GM18861 (cell line): ENCODE measurements around the gene SIT1.

Source experiments
- ATAC-seq: cut with Tn5 transposase; IDR thresholded peaks from one replicate; pipeline ENCODE4 v1.9.1; 2021; ENCODE audit not compliant: unreplicated experiment

SIT1 gene, protein sequence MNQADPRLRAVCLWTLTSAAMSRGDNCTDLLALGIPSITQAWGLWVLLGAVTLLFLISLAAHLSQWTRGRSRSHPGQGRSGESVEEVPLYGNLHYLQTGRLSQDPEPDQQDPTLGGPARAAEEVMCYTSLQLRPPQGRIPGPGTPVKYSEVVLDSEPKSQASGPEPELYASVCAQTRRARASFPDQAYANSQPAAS

DNA sequence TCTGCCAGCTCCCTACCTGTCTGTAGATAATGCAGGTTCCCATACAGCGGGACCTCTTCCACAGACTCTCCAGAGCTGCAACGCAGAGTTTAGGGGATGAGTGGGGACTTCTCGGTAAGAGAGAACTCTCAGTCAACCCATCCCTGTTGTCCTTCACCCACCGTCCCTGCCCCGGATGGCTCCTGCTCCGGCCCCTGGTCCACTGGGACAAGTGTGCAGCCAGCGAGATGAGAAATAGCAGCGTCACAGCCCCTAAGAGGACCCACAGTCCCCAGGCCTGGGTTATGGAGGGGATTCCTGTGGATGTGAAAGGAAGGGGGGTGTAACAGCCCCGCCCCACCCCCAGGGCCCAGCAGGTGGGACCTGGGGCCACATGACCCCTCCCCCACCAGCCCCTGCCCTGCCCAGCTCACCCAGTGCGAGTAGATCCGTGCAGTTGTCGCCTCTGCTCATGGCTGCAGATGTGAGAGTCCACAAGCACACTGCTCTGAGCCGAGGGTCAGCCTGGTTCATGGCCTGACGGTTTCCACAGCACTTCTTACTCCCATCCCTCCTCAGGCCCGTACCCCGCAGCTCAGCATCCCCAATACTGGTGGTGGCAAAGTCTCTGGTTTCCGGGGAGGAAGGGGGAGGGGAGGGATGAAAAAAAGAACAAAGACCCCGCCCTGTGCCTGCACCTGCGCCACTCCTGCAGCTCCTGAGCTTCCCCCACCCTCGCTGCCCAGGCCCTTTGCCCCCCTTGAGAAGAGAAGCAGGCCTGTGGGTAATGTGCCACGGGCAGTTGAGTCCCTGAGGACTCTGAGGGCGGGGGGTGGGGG is at the start of gene SIT1:
Gene SIT1 (minus strand): TSS at position 591 of the 818 bp plus-strand sequence. CDS start 78 bp downstream, at position 513.
- ATAC-seq, result no peak

DNA sequence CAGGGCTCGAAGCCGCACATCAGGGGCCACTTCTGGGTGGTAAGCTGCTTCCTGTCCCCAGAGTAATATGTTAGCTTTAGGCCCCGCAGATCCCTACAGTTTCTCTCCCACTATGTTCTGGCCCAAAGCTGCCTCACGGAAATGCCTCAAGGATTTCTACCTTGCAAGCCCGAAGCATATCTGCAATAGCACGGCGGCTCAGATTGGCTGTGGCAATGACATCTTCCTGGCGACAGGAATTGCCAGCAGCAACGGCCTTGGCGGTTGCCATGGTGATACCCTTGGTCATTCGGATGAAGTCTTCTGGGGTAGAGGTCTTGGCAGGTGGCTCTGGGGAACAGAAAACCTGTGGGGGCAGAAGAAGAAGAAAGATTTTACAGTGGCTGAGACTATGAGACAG is 49.3 kb upstream of the SIT1 start:
- ATAC-seq, result no peak

DNA sequence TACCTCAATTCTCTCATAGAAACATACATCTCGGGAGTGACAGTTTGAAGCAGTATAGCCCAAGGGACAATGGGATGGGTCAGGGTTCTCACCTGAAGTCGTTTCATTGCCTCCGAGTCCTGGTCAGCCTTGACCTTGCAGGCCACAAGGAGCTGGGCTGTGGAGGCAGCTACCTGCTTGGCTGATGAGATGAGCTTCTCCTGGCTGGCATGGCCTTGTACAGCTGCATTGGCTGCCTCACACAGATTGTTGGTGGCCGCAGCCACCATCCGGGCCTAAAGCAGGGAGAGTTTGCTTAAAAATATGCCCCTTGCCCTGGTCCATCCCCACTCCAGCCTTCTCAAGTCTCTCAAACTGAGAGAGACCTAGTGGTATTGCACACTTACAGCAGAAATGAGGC is 47.5 kb upstream of the SIT1 start:
- ATAC-seq, result no peak

DNA sequence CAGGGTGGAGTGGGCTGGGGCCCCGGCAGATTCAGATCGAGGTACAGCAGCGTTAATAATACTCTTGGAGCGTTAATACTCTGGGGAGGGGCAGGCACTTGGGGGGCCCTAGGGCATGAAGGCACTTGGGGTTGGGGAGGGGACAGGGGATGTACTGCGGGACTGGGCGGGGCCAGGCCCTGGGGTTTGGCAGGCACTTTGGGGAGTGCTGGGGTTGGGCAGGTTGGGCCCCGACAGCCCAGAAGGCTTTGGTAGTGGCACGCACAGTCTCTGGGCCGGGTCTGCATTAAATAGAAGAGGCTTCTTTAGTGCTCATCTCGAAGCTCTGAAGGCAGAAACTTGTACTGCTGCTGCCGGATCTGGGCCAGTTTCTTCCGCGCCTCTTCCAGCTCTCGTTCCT is 46.8 kb upstream of the SIT1 start:
- no peak for ATAC-seq

DNA sequence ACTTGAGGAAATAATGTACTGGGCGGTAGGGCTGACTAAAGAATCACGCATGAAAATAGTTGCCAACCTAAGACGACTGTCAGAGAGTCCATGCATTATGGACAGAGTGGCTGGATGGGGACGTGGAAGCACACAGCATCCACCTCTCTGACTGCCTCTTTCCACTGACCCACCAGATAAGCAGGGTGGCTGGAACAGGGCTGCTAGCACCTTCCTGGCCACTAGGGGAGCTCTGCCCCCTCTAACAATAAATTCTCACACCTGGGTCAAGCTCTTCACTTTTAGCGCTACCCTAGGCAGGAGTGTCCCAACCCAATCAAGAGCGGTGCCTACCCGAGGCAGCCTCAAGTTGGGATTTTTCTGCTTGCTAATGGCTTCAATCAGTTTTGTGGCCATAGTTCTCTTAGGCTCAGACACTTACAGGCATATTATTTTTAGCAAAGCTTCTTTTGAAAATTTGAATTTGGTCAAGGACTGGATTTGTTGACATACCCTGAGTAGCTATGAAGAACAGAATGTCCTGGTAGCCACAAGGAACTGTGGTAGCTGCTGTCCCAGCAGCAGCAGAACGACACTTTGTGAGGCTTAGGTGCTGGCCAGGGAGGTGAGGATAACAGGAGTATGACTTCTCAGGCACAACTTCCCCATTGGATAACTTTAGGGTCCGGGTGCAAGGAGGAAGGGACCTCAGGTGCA is 45.9 kb upstream of the SIT1 start:
- ATAC-seq, result peak; percentile 84

DNA sequence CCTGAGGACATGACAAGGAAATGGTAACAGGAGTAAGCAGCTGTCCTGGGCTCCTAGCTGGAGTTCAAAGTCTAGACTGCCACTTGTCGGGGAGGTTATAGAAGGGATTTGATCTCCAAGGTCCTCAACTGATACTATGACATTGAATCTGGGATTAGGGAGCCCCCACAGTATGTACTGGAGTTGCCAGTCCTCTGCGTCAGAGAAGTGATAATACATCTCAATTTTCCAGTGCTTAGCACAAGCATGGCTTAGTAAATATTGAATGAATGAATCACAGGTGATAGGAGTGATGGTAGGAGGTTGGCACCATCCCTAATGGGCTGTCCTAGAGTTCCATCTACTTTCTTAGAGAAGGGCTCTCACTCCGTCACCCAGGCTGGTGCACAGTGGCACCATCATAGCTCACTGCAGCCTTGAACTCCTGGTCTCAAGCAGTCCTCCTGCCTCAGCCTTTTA is 45.2 kb upstream of the SIT1 start:
- no peak for ATAC-seq

DNA sequence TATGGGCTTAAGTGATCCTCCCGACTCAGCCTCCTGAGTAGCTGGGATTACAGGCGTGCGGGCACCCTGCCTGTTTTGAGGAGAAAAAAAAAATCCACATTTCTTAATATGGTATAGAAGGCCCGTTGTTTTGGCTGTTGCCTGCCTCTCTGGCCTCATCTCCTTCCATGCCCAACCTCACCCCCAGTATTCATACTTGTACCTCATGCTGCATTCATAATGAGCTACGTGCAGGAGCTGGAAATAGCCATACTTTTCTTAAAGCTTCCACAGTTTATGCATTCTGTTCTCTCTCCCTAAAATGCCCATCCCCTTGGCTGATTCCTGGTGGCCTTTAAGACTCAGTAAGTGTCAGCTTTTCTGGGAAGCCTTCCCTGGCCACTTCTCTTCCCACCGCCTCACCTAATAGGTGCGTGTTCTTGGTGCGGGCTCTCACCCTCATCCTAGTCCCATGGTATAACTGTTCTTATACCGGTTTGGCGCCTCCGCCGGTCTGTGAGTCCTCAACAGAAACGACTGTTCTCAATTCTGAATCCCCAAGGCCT is 41.1 kb upstream of the SIT1 start:
- ATAC-seq, result no peak

DNA sequence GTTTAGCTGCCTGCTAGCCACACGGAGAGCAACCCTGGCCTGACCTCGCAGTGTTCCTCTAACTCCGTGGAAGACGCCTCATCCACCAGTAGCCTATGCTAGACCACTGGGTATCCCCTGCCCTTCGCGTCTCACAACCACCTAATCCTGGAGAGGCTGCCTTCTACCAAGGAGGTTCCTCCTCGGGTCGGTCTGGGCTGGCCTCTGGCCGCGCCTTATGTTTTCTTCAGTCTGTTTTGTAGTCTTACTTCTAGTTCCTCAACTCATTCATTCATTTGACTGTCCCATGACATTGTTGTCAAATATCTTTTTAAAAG is 40.6 kb upstream of the SIT1 start:
- no peak for ATAC-seq

DNA sequence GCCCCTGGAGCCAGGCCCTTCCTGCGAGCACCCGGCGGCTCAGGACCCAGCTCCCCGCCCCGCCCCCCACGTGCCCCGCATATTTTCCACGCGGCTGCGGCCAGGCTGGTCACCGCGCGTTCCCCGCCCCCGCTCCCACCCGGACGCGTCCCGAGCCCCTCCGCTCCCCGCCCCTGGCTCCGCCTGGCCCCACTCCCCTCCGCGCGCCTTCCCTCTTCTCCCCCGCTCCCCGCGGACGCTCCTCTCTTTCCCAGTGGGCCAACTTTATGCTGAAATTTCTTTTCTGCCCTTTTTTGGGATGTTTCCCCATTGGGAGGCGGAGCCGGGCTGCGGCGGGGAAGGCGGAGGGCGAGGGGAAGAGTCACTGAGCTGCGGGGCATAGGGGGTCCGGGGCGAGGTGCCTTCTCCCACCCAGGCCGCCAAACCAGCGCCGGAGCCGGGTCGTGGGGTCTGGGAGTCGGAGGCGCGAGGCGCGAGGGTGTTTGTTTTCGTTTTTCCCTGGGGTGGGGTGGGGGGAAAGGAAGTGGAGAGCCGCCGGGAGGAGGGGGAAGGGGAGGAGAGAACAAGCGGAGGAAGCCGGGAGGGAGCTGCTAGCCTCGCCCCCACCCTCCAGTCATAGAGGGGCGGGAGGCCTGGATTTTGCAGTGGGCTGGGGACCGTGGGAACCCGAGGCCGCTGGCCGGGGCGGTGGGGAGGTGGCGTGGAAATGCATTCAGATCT is 40.0 kb upstream of the SIT1 start:
- ATAC-seq, result no peak

DNA sequence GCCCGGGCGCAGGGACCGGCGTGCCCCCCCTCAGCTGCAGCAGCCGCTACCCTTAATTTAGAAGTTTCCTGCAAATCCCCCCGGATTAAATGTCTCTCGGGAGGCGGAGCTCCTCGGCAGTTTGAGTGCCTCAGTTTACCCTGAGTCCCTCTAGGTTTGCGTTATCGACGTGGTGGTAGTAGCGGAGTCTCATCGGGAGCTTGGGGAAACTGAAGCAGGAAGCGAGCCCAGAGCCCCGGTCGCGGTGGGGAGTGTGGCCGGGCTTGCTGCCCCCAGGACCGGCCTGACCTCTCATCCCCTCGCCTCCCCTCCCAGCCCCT is 39.5 kb upstream of the SIT1 start:
- no peak for ATAC-seq

DNA sequence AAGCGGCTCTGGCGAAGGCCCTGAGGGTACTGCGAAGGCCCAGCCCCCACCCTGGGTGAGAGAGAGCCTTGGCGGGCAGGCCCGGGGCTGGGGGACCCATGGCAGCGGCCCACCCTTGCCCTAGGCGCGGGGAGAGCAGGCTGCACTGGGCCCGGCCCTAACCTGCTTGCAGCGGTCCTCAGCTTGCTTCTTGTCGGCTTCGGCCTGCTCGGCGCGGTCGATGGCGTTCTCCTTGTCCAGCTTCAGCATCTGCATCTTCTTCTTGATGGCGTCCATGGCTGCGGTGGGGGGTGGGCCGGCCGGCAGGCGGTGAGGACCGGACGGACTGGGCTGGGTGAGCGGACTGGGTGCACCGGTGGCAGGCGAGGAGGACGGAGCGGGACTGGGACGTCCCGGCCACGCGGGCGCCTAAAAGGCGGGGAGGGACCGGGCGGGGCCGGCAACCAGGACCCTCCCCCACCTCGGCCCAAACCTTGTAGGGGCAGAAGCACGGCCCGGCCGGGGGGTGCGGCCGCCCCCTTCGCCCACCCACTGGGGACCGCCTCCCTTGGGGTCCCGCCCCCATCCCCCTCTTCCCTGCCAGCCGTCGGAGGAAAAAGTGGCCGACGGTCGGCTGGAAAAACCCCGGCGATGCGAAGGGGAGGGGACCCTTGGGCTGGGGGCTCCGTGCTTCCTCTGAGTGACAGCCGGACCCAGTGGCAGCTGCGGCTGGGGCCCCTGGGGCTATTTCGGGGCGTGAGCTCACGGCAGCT is 39.0 kb upstream of the SIT1 start, which contains the start of gene TPM2:
Gene TPM2 (minus strand): TSS at position 384 of the 752 bp plus-strand sequence. CDS start 108 bp downstream, at position 276.
- no peak for ATAC-seq

DNA sequence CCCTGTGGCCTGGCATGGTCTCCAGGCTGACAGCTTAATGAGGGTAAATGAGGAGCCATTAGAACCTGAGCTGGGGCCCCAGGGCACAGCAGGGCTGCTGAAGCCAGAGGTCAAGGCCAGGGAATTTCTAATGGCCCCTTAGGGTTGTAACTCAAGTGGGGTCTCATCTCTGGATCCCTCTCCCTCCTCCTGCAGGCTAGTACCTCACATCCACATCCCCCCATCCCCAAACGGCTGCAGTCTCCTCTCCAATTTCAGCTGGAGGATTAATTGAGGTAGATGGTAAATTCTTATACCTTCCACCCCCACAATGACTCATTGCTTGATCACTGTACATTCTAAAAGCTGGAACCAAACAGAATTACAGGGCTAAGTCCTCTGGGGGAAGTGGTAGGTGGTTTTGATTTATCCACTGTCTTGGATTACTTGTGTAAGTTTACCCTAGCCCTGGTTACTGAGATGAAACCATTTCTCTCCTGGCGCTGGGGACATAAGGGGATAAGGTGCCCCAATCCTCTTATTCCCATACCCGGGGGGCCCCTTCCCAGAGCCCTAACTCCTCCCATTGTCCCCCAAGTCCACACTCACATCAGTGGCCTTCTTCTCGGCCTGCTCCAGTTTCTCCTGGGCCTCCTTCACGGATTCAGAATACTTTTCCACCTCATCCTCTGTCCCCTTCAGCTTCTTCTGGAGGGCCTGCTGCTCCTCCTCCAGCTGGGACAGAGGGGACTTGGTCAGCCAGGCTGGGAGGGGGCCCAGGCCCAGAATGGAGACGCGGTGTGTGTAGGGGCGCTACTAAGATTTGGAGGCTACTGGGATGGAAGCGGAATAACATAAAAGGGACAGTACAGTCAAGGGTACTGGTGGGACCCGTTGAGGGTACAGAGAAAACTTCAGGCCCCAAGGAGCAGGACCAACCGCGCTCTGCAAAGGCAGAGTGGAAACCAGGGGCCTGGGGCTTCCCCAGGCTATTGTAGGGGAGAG is 38.1 kb upstream of the SIT1 start:
- ATAC-seq, result no peak

DNA sequence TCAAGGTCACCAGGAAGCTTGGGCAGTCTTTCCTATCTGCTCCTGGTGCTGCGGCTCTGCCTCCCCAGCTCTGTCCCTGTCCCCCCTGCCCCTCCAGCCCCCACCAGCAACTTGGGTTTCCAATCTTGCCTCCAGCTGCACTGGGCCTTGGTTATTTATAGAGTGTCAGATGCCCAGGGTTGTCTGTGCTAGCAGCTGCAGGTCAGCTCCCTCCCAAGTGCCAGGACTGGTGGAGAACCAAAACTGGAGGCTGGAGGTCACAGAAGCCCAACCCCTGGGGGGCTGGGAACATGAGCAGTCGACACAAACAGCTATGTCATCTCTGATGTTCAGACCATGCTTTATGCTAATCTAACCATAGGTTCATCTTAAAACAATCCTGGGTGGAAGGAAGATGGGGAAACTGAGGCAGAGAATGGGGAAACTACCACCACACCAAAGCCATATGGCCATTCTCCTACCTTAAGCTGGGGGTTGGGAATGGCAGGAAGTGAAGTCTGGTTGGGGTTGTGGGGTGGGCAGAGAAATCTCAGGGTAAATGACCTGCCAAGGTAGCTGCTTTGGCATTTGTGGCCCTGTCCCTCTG is 37.3 kb upstream of the SIT1 start:
- ATAC-seq, result no peak

DNA sequence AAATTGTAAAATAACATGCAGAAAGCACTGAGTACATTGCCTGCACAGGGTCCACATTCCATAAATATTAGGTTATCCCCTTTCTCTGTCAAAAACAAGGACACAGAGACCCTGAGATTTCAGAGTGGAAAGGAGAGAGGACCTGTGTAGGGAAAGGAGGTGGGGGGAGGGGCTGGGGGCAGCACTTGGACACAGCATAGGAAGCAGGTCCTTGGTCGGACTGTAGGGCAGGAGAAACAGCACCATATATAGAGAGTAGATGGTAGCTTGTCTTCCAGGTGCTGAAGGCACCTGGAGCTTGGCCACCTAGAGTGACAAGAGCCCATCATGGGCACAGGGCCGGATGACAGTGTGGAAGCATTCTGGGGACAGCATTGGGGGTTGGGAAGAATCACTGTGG is 36.6 kb upstream of the SIT1 start:
- ATAC-seq, result no peak

DNA sequence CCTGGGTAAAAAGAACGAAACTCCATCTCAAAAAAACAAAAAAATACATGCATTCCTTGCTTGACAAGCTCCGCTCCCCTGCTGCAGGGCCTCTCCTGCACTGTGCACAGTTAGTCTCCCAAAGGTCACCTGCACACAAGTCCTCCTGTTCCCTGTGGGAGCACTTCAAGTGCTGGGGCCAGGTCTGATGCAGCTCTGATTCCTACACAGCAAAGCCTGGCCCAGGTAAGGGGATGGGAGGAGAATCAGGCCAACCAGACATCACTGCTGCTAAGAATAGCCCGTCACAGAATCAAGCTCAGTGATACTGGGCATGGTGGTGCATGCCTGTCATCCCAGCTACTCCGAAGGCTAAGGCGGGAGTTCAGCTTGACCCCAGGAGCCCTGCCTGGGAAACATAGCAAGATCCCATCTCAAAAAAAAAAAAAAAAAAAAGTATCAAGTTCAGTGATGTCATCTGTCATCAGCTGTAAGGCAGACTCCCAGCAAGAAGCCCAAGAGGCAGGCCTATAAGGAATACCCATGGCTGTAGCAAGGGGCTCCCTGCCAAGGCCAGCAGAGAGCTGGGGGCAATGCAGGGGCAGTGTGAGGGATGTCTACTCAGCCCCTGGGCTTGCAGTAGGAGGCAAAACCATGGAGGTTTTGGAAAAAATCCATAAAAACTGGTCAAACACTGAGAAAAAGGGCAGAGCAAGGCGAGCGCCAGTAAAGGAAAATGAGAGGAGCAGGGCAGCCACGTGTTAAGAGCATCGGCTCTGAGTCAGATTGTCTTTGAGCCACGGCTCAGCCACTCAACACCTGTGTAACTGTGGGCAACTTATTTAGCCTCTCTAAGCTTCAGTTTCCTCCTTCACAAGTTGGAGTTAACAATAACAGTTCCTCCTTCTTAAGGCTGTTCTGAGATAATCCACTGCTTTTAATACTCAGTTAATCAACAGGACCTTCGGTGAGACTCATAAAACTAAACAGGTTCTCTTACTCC is 35.8 kb upstream of the SIT1 start:
- no peak for ATAC-seq

DNA sequence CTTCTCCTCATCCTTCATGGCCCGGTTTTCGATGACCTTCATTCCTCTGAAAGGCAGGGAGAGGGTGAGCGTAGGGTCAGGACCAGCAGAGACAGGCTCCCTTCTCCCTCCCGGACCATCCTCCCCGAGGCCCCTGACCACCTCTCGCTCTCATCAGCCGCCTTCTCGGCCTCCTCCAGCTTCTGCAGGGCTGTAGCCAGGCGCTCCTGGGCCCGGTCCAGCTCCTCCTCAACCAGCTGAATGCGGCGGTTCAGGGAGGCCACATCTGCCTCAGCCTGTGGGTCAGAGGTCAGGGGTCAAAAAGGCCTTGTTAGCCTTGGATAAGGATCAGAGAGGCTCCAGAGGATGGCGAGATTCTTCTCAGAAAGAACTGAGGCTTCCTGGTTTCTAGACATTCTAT is 34.8 kb upstream of the SIT1 start:
- no peak for ATAC-seq

DNA sequence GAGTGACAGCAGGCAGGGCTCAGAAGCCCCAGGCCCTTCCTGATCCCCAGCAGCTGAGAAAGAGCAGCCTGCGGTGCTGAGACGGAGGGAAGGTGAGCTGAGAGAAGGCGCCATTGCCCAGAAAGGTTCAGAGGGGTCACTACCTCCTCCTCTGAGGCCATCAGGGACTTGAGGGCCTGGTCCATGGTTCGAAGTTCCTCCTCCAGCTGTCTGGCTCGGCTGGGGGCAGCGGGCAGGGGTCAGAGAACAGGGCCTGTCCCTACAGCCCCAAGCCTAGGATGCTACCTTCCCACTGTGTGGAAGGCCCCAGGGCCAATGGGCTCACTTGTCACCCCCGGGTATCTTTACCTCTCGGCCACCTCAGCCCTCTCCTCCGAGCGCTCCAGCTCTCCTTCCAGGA is 34.2 kb upstream of the SIT1 start:
- ATAC-seq, result no peak

DNA sequence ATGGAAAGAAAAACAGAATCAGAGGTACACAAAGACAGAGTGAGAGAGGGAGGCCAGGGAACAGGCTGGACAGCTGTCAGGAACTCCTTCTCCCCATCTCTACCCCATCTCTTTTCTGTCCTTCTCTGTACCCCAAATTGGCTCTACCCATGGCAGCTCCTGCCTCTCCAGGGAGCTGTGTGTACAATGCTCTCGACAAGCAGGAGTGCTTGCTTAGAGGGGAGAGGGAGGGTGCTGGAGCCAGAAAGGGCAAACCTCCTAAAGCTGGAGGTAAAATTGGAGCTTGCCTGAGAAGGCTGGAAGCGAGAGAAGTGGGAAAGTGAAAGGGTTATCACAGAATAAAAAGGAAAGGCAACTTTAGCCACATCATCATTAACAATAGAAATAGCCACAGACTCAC is 32.6 kb upstream of the SIT1 start:
- no peak for ATAC-seq
